HCT116 (cell line): Measurements from ENCODE around the gene LRRC52. TPM values are rescaled to one million over a fixed set of nuclear protein-coding genes. Genes with fewer than 3 reads are reported as not detected.

Source experiments
- ATAC-seq: fragments of 200-7000 bp; cut with Tn5 transposase; 2 replicates; pipeline ENCODE4 v1.9.1; 2020; ENCODE audit warnings: mild to moderate bottlenecking, moderate library complexity
- BruUV-seq: library from RNA; stranded (reverse); fragments of 400-500 nt; replicated peaks from 2 replicates; lab custom pipeline; 2021; lab: Mats Ljungman, UMichigan
- CTCF ChIA-PET: fragments of 300-600 bp; sonication (Branson Sonifier 250); formaldehyde crosslinking; loops from one replicate; lab custom pipeline; 2021; ENCODE audit warnings: antibody characterized with exemption; lab: Charles Lee
- POLR2A ChIA-PET: fragments of 300-600, 350-600 bp; sonication (Branson Sonifier 250); formaldehyde crosslinking; loops from one replicate; lab custom pipeline; 2021; ENCODE audit warnings: antibody characterized with exemption; lab: Charles Lee
- RAD21 ChIA-PET, 2 experiments: fragments of 300-600 bp; sonication (Branson Sonifier 250); formaldehyde crosslinking; loops; one replicate each; lab custom pipeline; 2023; ENCODE audit warnings: low total read pairs in 2 of 2; ENCODE audit not compliant: uncharacterized antibody in 2 of 2, unreplicated experiment in 2 of 2, low non-redundant PET in 1 of 2; lab: Charles Lee
- DNase-seq: peaks from one replicate; pipeline ENCODE4 v3.0.0-alpha.2; 2010; ENCODE audit warnings: low read depth, low spot score
- H2AFZ ChIP-seq: fragments of 200-600 bp; shearing (Covaris generic), sonication (generic); 2 replicates; pipeline ENCODE4 v1.6.1; 2017; ENCODE audit warnings: low read depth, mixed run types, mixed read lengths, antibody characterized with exemption, low read length; ENCODE audit not compliant: poor library complexity, severe bottlenecking
- H3K27ac ChIP-seq: 2 replicates; pipeline ENCODE4 v1.5.1; 2012; ENCODE audit warnings: low read depth, low read length
- H3K27me3 ChIP-seq: fragments of 200-600 bp; sonication (generic); 2 replicates; pipeline ENCODE4 v1.6.1; 2016; ENCODE audit warnings: mixed run types, low read length, mixed read lengths; ENCODE audit not compliant: insufficient read depth
- H3K36me3 ChIP-seq, 2 experiments: fragments of 200-500 bp in 1 of 2; fragments of 200-600 bp in 1 of 2; sonication (Bioruptor generic) in 1 of 2; sonication (generic) in 1 of 2; 2 replicates each; pipeline versions ENCODE4 v1.5.1 to v1.6.1; 2014 to 2016; ENCODE audit warnings: low read length in 2 of 2, inconsistent platforms in 1 of 2, mixed read lengths in 1 of 2, mixed run types in 1 of 2; ENCODE audit not compliant: insufficient read depth in 2 of 2, control insufficient read depth in 1 of 2
- H3K4me1 ChIP-seq, 2 experiments: fragments of 200-600 bp in 1 of 2; sonication (generic) in 1 of 2; 2 replicates each; pipeline versions ENCODE4 v1.5.1 to v1.6.1; 2012 to 2017; ENCODE audit warnings: low read length in 2 of 2, inconsistent platforms in 1 of 2, mild to moderate bottlenecking in 1 of 2, mixed read lengths in 1 of 2, mixed run types in 1 of 2, moderate library complexity in 1 of 2; ENCODE audit not compliant: insufficient read depth in 2 of 2, control insufficient read depth in 1 of 2
- H3K4me2 ChIP-seq: fragments of 200-600 bp; sonication (generic); 2 replicates; pipeline ENCODE4 v1.6.1; 2017; ENCODE audit warnings: mixed run types, low read length, mixed read lengths
- H3K4me3 ChIP-seq, 2 experiments: fragments of 200-600 bp in 1 of 2; sonication (generic) in 1 of 2; replicated peaks in 1 of 2; 2 replicates each; pipeline ENCODE4 v1.5.1; 2011 to 2016; ENCODE audit warnings: low read length in 2 of 2, control low read depth in 1 of 2, low read depth in 1 of 2, mild to moderate bottlenecking in 1 of 2, mixed read lengths in 1 of 2, mixed run types in 1 of 2
- H3K79me2 ChIP-seq: fragments of 200-600 bp; sonication (generic); 2 replicates; pipeline ENCODE4 v1.6.1; 2017; ENCODE audit warnings: mild to moderate bottlenecking, mixed run types, low read length, moderate library complexity, mixed read lengths; ENCODE audit not compliant: insufficient read depth
- H3K9ac ChIP-seq: fragments of 200-600 bp; sonication (generic); 2 replicates; pipeline ENCODE4 v1.6.1; 2016; ENCODE audit warnings: low read length, mixed read lengths
- H3K9me2 ChIP-seq: fragments of 200-600 bp; sonication (generic), shearing (Covaris generic); 2 replicates; pipeline ENCODE4 v1.6.1; 2017; ENCODE audit warnings: mixed run types, mild to moderate bottlenecking, moderate library complexity; ENCODE audit not compliant: insufficient read depth
- H3K9me3 ChIP-seq, 2 experiments: fragments of 200-500 bp in 1 of 2; fragments of 200-600 bp in 1 of 2; sonication (Bioruptor generic) in 1 of 2; sonication (generic) in 1 of 2; 2 replicates each; pipeline ENCODE4 v1.6.1; 2014 to 2017; ENCODE audit warnings: low read length in 2 of 2, mixed read lengths in 2 of 2, inconsistent platforms in 1 of 2, low read depth in 1 of 2, mild to moderate bottlenecking in 1 of 2, mixed run types in 1 of 2, moderate library complexity in 1 of 2; ENCODE audit not compliant: control insufficient read depth in 1 of 2, insufficient read depth in 1 of 2
- H4K20me1 ChIP-seq: fragments of 200-600 bp; sonication (generic), shearing (Covaris generic); 2 replicates; pipeline ENCODE4 v1.6.1; 2017; ENCODE audit warnings: mixed run types, mild to moderate bottlenecking, moderate library complexity; ENCODE audit not compliant: insufficient read depth
- CEBPB ChIP-seq: IDR thresholded peaks from 2 replicates; pipeline ENCODE4 v1.6.1; 2012; ENCODE audit warnings: low read depth
- EZH2phosphoT487 ChIP-seq: fragments of 200-600 bp; IDR thresholded peaks from 2 replicates; pipeline ENCODE4 v1.6.1; 2018; ENCODE audit warnings: antibody characterized with exemption, borderline replicate concordance
- FOSL1 ChIP-seq: IDR thresholded peaks from 2 replicates; pipeline ENCODE4 v1.6.1; 2012; ENCODE audit warnings: low read depth
- JUND ChIP-seq: IDR thresholded peaks from 2 replicates; pipeline ENCODE4 v1.6.1; 2012
- POLR2AphosphoS5 ChIP-seq: IDR thresholded peaks from 2 replicates; pipeline ENCODE4 v1.6.1; 2011; ENCODE audit warnings: mild to moderate bottlenecking, low read depth, low read length, moderate library complexity
- ZNF274 ChIP-seq: fragments of 200-500 bp; sonication (Bioruptor generic); IDR thresholded peaks from 2 replicates; pipeline ENCODE4 v1.6.1; 2014; ENCODE audit warnings: mild to moderate bottlenecking, low read depth, low read length, inconsistent platforms
- intact Hi-C: fragments of 100-400 bp; cut with micrococcal nuclease; formaldehyde crosslinking; loops from 2 replicates; pipeline ENCODE4 v1.10.0; 2022
- total RNA-seq: library from RNA; stranded (reverse); gene quantifications from one replicate; pipeline ENCODE4 v1.2.1, GENCODE V29; 2021; ENCODE audit not compliant: unreplicated experiment
- TF ChIP-seq, protein P1 (sequence below): IDR thresholded peaks from 2 replicates; pipeline ENCODE4 v1.6.1; 2012

Gene LRRC52
- total RNA-seq, 1 experiment from 2014 or later = not detected

DNA sequence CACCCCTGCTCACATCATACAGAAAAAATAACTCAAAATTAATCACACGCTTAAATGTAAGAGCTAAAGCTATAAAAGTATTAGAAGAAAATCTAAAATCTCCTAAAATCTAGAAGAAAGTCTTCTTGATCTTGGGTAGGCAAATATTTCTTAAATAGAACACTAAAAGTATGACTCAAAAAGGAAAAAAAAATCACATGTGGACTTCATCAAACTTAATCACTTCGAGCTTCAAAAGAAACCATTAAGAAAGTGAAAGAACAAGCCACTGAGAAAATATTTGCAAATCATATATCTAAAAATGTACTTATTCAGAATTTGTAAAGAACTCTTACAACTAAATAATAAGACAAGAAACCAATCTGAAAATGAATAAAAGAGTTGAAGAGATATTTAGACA is 32.7 kb downstream of the LRRC52 start:
- no peak overlapping the region for H3K4me3 ChIP-seq
- H3K36me3 ChIP-seq = no peaks in the 10 kb centered on the region
- H3K27me3 ChIP-seq = peaks cover 55% of the 10 kb centered on the region
- H4K20me1 ChIP-seq = no peaks in the 10 kb centered on the region
- no peak for DNase-seq
- RAD21 ChIA-PET = no interaction called here
- TF ChIP-seq CEBPB (no peak), POLR2AphosphoS5 (no peak), ZNF274 (no peak), EZH2phosphoT487 (no peak), FOSL1 (no peak)
- TF ChIP-seq, protein P1, sequence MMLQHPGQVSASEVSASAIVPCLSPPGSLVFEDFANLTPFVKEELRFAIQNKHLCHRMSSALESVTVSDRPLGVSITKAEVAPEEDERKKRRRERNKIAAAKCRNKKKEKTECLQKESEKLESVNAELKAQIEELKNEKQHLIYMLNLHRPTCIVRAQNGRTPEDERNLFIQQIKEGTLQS = no peak
- TF ChIP-seq, all 23 proteins: peak for 0
- Histone ChIP-seq H3K4me1 (no peaks in the 10 kb centered on the region), H3K27ac (no peak overlapping the region), H3K9me2 (no peaks in the 10 kb centered on the region), H3K4me2 (no peak overlapping the region), H3K9me3 (no peaks in the 10 kb centered on the region), H3K79me2 (no peaks in the 10 kb centered on the region), H3K9ac (no peak overlapping the region), H2AFZ (no peak overlapping the region)
- intact Hi-C loops = no loop called here
- no peak for ATAC-seq
- POLR2A ChIA-PET = no interaction called here
- BruUV-seq = no TSS peak
- CTCF ChIA-PET = no interaction called here

DNA sequence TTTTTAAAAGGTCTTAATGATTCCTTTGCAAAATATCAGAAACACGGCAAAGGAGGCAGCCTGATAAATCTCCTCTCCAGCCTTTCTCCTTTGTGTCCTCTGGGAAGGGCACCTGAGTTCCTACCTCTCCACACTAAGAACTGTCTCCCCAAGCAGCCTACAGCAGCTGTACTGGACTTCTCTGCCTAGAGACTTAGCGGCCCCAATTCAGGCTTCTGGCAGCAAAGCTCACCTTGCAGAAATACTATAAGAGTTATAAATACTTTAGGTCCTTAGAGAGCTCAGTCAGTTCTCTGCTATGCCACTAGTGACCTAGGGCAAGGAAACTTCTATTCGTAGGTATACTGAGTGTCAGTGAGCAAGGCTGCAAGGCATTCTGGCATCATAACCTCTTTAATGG is 33.9 kb downstream of the LRRC52 start:
- Histone ChIP-seq H3K27ac (no peak overlapping the region), H3K9me3 (no peaks in the 10 kb centered on the region), H3K4me1 (no peaks in the 10 kb centered on the region), H3K79me2 (no peaks in the 10 kb centered on the region), H3K9ac (no peak overlapping the region), H3K4me3 (no peak overlapping the region), H2AFZ (no peak overlapping the region), H4K20me1 (no peaks in the 10 kb centered on the region), H3K4me2 (no peak overlapping the region), H3K36me3 (no peaks in the 10 kb centered on the region), H3K27me3 (peaks cover 43% of the 10 kb centered on the region), H3K9me2 (no peaks in the 10 kb centered on the region)
- ChIA-PET POLR2A (no interaction called here), CTCF (no interaction called here), RAD21 (no interaction called here)
- BruUV-seq = no TSS peak
- TF ChIP-seq JUND = no peak
- TF ChIP-seq EZH2phosphoT487 = no peak
- no peak for DNase-seq
- no peak for ATAC-seq
- intact Hi-C loops = no loop called here
